HG03196 (cell line): ENCODE measurements around the gene SLC2A6.
A peak's percentile ranks its signal among the peaks of the same experiment; 100 is the strongest.

Source experiments
- ATAC-seq: cut with Tn5 transposase; IDR thresholded peaks from one replicate; pipeline ENCODE4 v1.9.1; 2021; ENCODE audit not compliant: unreplicated experiment

The SLC2A6 gene, protein sequence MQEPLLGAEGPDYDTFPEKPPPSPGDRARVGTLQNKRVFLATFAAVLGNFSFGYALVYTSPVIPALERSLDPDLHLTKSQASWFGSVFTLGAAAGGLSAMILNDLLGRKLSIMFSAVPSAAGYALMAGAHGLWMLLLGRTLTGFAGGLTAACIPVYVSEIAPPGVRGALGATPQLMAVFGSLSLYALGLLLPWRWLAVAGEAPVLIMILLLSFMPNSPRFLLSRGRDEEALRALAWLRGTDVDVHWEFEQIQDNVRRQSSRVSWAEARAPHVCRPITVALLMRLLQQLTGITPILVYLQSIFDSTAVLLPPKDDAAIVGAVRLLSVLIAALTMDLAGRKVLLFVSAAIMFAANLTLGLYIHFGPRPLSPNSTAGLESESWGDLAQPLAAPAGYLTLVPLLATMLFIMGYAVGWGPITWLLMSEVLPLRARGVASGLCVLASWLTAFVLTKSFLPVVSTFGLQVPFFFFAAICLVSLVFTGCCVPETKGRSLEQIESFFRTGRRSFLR

DNA sequence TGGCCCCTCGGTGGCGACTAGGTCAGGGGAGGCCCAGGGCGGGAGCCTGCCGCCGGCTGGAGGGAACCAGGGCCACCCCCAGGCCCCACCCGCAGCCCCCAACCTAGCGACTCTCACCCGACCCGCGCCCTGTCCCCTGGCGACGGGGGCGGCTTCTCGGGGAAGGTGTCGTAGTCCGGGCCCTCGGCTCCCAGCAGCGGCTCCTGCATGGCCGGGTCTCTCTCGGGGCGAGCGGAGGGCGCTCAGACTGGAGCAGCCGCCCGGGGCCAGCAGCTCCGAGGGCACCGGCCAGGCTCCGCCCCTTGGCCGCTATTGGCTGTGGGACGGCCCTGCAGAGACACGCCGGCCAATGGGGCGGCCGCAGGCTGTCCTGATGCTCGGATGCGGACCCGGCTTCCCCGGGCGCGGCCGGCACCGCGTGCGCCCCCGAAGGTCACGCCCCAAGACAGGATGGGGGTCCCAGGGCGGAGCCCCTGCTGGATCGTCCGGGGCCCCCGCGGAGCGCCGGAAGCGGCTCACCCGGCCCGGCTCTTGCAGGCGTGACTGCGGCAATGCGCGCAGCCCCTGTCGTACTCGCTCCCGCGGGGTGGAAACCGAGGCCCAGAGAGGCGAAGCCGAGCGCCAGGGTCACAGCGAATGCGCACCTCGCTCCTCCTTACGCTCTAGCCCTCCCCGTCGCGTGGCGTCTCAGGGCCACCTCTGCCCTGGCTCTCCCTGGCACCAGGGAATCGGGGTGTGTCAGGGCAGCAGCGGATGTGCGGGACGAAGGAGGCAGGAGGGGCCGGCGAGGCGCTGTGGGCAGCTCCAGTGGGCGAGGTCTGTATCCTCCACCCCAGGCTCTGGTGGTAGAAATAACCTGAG lies at the start of gene SLC2A6:
Gene SLC2A6 (minus strand): TSS at position 249 of the 861 bp plus-strand sequence. CDS start 40 bp downstream, at position 209.
- ATAC-seq: peak; percentile 84

DNA sequence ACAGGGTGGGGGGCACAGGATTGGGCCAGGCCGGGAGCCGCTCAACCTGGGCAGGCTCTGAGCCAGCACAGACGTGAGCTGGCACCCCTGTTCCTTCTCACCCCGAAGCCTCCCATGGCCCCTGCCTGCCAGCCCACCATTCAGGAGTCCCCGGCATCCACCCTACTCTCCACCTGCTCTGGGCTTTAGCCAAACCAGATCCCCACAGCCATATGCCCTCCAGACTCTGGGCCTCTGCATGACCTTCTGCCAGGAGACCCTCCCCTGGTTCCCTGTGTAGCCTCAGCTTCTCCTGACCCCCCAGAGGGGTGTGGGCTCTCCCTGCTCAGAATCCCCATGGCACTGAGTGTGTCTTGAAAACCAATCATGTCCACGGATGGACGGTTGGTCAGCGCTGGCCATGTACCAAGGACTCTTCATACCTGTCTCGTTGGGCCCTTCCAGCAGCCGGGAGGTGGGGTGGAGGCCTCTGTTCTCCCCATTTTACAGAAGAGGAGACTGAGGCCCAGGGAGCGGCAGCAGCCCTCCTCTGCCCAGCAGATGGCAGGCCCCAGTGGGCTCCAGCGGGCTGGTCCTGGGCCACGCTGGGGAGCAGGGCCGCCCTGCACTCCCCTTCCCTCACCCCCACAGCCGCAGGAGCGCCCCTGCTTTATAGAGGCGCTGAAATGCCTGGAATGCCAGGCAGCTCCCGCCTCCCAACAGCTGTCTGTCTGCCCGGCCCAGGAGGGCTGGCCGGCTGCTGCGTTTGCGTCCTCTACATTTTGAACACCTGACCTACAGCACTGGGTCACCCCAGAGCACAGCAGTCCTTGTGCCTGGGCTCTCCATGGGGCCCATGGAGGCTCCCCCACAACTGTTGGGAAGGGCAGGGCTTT lies 49.3 kb upstream of the SLC2A6 start:
- ATAC-seq: no peak

DNA sequence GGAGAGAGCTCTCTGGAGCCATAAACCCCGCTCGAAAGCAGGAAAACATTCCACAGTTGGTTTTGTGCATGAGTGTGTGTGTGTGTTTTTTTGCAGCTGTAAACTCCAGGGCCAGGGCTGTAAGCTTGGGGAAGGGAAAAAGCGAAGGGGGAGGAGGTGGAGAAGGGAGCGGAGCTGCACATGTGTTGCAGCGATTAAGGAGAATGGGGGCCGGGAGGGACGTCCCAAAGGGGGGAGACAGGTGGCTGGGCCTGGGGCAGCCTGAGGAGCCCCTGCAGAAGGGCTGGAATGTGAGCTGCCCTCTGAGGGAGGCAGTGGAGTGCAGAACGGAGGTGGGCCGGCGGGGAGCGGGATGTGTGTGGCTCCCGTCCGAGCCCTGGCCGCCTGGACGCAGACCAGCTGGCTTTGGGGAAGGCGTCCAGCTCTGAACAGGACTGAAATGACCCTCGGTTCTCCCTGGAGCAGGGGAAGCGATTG lies 48.6 kb upstream of the SLC2A6 start:
- no peak for ATAC-seq

DNA sequence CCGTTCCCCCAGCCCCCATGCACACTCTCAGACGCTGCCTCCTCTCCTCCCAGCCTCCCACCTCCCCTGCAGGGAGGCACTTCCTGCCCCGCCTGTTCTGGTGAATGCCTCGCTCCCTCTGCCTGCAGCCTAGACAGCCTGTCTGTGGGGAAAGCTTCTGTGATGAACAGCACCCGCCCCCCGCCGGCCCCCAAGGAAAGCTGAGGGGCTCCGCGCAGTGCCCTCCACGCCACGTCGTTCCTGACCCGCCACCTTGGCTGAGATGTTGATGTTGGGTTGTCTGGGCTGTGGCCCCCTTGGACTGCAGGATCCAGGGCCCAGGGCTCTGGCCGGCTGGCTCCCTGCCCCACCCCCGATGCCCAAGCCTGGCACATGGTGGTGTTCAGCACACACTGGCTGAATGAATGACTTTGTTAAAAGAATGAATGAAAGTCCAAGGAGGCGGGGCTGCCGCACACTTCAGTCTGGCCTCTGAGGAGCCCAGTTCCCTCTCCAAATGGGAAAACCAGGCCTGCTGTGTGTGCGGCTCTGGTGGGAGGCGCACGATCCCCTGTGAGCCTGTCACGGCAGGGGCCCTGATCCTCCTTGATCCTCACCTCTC lies 47.9 kb upstream of the SLC2A6 start:
- no peak for ATAC-seq

DNA sequence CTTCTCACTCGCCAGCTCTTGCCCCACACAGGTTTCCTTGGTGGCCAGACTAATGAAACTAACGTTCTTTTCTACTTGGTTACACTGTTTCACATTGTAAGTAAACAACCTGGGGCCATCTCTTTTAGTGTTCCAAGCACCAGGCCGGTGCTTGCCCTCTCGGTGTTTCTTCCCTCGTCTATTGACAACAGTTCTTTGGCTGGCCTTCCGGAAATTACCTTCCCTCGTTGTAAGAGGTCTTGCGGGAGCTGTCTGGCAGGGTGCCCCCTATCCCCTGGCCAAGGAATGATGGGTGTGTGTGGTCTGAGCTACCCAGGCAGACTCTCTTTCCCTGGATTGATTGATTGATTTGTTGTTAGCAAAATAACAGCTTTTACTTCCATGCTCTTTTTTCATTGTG lies 46.8 kb upstream of the SLC2A6 start:
- ATAC-seq: no peak

DNA sequence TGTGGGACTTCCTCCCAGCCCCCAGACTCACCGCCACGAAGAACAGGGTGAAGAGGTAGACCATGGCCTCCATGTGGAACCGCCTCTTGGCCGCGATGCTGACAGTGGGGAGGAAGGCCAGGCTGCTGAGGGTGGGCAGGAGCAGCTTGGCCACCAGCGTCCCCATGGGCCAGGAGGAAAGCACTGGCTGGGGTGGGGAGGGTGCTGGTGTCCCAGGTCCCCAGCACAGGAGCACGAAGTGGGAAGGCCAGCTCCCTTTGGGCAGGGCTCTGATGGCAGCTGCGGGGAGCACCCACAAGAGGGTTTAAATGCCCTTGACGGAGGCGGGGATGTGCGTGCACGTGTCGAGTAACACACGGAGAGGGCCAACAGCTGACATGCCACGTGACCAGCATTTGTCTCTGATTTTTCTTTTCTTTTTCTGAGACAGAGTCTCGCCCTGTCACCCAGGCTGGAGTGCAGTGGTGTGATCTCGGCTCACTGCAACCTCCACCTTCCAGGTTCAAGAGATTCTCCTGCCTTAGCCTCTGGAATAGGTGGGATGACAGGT lies 45.9 kb upstream of the SLC2A6 start, which contains the start of gene MYMK:
Gene MYMK (minus strand): TSS at position 281 of the 550 bp plus-strand sequence. CDS start 115 bp downstream, at position 166.
- no peak for ATAC-seq

DNA sequence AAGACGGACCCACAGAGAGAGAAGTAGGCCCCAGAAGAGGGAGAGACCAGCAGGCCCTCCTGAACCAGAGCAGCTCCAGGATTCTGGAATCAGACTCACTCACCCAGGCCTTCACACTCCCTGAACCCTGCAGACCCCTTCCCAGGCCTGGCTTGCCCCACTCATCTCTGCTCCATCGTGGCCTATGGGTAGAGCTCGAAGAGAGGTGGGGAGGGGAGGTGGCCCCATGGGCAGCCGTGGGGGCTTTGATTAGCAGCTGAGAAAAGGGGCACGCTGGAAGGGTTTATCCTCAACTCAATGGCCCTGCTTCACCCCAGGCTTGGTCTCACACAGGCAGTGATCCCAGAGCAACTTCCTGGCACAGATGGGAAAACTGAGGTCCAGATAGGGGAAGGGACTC lies 45.2 kb upstream of the SLC2A6 start:
- no peak for ATAC-seq

DNA sequence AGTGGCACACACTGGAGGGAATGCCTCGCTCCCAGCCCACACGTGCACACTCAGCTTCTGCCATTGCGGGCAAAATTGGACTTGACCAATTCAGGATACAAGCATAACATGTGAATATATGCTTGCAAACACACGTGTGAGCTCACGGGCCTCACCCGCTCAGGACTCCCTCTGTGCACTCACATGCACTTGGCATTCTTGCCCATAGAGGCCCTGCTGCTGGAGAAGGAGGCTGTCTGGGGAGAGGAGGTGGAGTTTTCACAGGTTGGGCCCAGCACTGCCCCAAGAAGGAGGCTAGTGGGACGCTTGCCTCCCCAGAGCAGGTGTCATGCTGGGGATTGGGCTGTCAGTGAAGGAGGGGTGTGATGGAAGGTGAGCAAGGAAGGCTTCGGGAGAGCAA lies 44.2 kb upstream of the SLC2A6 start:
- ATAC-seq: no peak

DNA sequence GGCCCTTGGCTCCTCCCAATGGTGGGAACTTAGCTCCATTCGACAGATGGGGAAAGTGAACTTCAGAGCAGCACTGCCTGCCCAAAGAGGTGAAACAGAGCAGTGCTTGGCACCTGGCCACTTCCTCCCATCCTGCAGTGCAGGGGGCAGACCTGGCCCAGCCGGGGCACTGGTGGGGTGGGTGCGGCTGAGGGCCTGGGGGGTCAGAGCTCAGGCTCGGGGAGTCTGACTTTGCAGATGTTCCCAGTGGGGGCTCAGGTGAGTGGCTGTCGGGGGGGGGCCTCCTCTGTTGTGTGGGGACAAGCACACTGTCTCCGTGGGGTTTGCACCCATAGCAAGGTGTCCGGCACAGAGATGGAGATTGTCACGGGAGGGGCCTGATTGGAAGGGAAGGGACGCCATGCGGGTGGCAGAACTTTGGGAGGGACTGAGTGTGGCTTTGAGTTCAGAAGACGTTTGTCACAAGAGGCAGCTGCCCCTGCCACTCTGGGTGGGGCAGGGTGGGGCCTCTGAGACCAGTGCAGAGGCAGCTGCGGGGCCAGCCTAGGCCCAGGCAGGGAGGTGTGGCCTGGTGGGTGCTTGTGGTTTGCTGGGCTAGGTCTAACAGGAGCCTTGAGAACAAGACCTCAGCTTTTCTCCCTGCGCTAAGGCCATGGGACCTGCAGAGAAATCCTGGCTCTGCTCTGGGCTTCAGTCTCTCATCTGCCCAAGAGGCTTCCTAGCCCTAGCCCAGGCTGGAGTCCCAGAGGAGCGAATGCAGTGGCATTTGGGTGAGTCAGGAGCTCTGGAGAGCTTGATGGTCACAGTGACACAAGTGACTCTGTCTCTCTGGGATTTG lies 43.4 kb upstream of the SLC2A6 start:
- ATAC-seq: no peak

DNA sequence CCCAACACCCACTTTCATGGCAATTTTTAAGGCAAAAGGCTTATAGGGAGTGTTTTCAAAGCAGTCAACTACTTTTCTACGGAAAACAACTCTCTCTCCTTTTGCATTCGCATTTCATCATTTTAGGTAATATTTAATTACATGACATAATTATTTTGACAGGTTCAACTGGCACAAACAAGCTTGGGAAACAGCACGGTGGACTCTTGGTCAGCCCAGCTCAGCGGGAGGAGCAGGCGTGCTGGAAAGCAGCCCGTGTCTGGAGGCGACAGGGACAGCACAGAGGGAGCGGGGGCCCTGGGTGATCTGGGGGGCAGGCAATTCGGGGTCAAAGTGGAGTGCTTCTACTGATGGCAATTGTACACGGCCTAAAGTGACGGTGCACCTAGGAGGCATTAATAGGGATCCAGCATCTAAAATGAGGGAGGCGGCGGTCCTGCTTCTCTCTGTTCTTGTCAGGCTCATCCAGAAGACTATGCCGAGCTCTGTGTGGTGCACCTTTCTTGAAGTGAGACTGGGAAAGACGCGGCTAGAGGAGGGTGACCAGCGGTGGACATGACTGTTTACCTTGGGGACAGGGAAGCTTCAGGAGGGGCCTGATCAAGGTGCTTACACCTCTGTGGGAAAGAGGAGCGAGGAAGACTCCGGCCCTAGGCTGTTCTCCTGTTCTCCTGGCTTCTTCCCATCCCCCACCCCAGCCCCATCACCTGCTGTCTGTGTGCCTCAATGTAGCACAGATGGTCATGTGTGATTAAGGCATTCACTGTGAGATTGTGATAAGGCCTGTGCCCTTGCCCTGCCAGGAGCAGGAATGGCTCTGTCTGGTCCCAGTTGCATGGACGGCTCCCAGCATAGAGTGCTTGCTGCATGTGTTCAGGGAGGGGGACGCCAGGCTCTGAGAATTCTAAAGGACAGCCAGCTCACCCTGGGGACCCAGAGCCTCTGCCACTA lies 42.5 kb upstream of the SLC2A6 start:
- no peak for ATAC-seq

DNA sequence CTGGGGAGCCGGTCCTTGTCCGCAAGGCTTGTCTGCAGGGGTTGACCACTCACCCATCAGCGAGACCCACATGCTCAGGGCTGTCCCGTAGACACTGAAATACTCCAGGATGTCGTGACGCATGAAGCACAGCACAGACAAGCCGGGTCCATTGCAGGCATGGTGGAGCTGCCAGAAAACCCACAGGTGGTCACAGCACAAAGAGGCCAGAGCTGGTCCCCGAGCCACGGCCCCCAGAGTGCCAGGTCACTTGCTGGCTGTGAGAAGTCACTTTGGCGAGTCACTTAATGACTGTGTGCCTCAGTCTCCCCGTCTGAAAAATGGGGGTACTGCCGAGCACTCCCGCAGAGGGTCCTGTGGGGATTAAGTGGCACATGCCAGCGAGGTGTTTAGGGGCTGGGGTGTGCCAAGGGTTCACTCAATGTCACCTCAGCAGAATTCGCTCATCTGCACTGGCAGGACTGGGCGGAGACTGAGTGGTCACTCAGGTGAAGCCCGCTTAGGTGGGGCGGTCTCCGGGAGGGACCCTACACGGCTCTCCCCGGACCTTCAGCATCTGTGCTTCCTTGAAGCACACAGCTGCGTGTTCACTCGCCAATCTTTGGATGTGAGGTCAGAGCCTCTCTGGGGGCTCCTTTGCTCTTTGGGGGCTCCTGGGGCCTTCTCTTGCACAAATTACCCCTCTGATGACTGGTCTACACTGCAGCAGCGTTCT lies 41.4 kb upstream of the SLC2A6 start:
- ATAC-seq: no peak

DNA sequence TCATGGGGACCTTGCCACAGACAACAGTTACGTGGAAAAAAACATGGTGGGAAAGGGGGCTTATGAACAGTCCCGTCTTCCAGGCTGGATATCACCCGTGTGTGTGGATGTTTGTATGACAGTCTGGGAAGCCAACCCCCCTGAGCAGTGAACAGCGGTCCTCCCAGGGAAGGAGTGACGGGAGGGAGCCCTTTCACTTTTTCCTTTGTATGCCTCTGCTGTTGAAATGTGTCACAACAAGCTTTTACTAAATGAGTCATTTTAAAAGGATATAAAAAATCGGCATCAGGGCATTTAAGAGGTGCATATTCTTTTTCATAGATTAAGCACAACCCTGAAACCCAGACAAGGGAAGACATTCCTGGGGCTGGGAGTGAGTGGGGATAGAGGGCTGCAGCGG lies 40.8 kb upstream of the SLC2A6 start:
- ATAC-seq: no peak

DNA sequence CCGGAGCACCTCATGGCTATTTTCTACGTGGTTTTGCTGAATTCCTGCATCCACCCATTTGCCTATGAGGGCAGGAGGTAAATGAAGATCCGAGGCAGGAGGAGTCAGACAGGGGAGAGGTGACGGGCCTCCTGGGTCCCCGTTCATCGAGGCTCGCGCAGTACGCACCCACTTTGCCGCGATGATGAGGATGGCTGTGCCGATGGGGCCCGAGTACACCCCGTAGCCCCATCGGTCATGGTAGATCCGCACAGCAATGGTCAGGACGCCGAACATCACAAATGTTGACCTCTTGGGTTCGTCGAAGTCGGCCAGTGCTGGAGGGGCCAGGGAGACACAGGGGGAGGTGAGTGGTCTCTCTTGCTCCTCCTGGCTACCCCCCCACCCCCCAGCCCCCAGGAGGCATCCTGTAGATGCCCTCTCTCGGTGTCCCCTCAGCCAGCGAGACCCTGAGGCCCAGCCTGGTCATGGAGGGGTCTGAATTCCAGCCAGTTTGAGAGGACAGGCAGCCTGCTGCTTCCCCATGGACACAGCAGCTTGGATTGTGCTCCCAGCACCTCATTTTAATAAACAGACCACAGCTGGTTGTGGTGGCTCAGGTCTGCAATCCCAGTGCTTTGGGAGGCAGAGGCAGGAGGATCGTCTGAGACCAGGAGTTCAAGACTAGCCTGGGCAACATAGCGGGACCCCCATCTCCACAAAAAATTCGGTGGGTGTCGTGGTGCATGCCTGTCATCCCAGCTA lies 40.0 kb upstream of the SLC2A6 start:
- ATAC-seq: no peak

DNA sequence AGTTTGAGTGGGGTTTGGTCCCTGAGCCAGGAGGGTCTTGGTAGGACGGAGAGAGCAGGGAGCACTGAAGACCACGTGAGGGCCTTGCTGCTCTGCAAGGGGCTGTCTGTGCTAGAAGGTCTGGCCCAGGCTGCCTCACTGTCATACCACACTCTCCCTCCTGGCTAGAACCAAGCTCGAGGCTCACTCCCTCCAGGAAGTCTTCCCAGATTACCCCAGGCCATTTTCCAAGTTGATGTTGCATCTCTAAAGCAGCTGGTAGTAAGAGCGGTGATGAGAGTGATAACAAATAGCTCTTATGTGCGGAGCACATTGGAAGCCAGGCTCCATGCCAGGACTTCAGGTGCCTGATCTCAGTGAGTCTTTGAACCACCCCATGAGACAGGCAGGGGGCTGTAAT lies 39.3 kb upstream of the SLC2A6 start:
- no peak for ATAC-seq

DNA sequence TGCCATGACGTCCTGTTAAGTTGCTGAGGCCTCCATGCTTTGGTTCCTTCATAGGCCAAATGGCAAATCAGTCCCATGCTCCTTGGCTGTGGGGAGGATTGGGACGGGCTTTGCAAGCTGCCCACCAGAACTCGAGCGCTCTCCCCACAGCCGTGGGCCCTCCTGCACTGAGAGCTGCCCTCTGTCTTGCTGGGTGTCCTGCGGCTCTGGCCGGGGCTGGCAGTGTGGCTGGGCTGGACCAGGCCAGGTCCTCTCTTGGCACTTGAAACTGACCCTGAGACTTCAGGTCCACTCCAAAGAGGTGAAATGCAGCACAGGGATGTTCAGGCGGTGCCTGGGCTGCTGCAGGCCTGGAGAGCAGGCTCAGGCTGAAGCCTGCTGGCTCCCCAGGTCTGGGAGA lies 38.8 kb upstream of the SLC2A6 start:
- no peak for ATAC-seq

DNA sequence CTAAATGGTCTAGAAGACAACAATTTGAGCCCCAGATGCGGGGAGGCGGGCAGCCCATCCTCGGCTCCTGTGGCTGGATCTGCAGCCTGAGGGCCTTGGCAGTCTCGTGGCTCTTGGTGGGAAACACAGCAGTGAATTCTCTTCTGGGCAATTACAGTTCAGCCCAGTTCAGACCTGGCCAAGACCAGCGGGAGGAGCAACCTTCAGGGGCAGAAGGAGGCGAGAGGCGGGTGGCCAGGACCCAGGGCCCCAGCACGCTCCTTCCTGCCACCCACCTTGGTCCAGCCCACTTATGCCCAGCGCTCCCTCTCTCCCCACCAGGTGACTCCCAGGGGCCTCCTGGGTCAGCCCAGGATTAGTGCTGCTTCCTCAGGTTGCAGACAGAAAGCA lies 38.1 kb upstream of the SLC2A6 start:
- ATAC-seq: no peak
